Hepatocyte (in vitro differentiated cells): Measurements from ENCODE around the gene RIPOR2. TPM values are rescaled to one million over a fixed set of nuclear protein-coding genes. Genes with fewer than 3 reads are reported as not detected.

Experiments used
- DNase-seq: peaks from one replicate; pipeline ENCODE4 v3.0.0-alpha.2; 2016; ENCODE audit warnings: low spot score
- H2AFZ ChIP-seq: fragments of 200-600 bp; sonication (generic); 2 replicates; pipeline ENCODE4 v1.6.0; 2016; ENCODE audit warnings: antibody characterized with exemption, mild to moderate bottlenecking
- H3K27ac ChIP-seq: fragments of 200-600 bp; sonication (generic); 2 replicates; pipeline ENCODE4 v1.5.1; 2016; ENCODE audit warnings: mild to moderate bottlenecking
- H3K27me3 ChIP-seq: fragments of 200-600 bp; sonication (generic); 2 replicates; pipeline ENCODE4 v1.6.1; 2016
- H3K36me3 ChIP-seq: fragments of 200-600 bp; sonication (generic); replicated peaks from 2 replicates; pipeline ENCODE4 v1.5.1; 2016; ENCODE audit warnings: low read depth; ENCODE audit not compliant: insufficient read depth
- H3K4me1 ChIP-seq: fragments of 200-600 bp; sonication (generic); 2 replicates; pipeline ENCODE4 v1.5.1; 2016; ENCODE audit warnings: mild to moderate bottlenecking, moderate library complexity; ENCODE audit not compliant: insufficient read depth
- H3K4me2 ChIP-seq: fragments of 200-600 bp; sonication (generic); 2 replicates; pipeline ENCODE4 v1.6.0; 2016
- H3K4me3 ChIP-seq: fragments of 200-600 bp; sonication (generic); 2 replicates; pipeline ENCODE4 v1.5.1; 2016; ENCODE audit warnings: mild to moderate bottlenecking
- H3K79me2 ChIP-seq: fragments of 200-600 bp; sonication (generic); 2 replicates; pipeline ENCODE4 v1.6.0; 2017; ENCODE audit warnings: mild to moderate bottlenecking
- H3K9me2 ChIP-seq: fragments of 200-600 bp; sonication (generic); replicated peaks from 2 replicates; pipeline ENCODE4 v1.6.0; 2017; ENCODE audit warnings: mild to moderate bottlenecking; ENCODE audit not compliant: insufficient read depth
- H3K9me3 ChIP-seq: fragments of 200-600 bp; sonication (generic); 2 replicates; pipeline ENCODE4 v1.5.1; 2016; ENCODE audit warnings: low read depth, mild to moderate bottlenecking
- H4K20me1 ChIP-seq: fragments of 200-600 bp; sonication (generic); 2 replicates; pipeline ENCODE4 v1.6.0; 2016; ENCODE audit warnings: mild to moderate bottlenecking; ENCODE audit not compliant: insufficient read depth, poor library complexity, severe bottlenecking
- EZH2 ChIP-seq: fragments of 200-600 bp; sonication (generic); IDR thresholded peaks from 2 replicates; pipeline ENCODE4 v1.6.1; 2016; ENCODE audit warnings: antibody characterized with exemption, mild to moderate bottlenecking, borderline replicate concordance
- EZH2phosphoT487 ChIP-seq: fragments of 200-600 bp; sonication (generic); IDR thresholded peaks from one replicate; pipeline ENCODE4 v1.6.1; 2018; ENCODE audit warnings: antibody characterized with exemption, mild to moderate bottlenecking, low read depth, moderate library complexity; ENCODE audit not compliant: unreplicated experiment, severe bottlenecking
- WGBS: methylation state at CpG from one replicate; pipeline ENCODE4 v1.1.6; 2016; ENCODE audit warnings: low lambda C conversion rate; ENCODE audit errors: missing lambda C conversion rate; 5-methylcytosine and 5-hydroxymethylcytosine counted together
- polyA plus RNA-seq: library from polyadenylated mRNA; unstranded; fragments of >200 nt; fragmentation: Nextera tagmentation; extraction: Ambion mirVana; gene quantifications from 2 replicates; pipeline ENCODE4 v1.2.1, GENCODE V29; 2016
- total RNA-seq: library from RNA; depleted of rRNA; stranded (reverse); fragments of >200 nt; gene quantifications from 2 replicates; pipeline ENCODE4 v1.2.3, GENCODE V29; 2014
- TF ChIP-seq, protein P1 (sequence below): fragments of 200-600 bp; sonication (generic); IDR thresholded peaks from 2 replicates; pipeline ENCODE4 v1.5.1; 2016; ENCODE audit warnings: antibody characterized with exemption, mild to moderate bottlenecking; ENCODE audit not compliant: poor library complexity

RIPOR2 gene
- total and polyA plus RNA-seq, 2 experiments from 2014 or later, result 11.8 to 17.3 TPM

GRCh38 chr6:24919056-24919892 lies 16.5 kb downstream of the RIPOR2 start:
- Histone ChIP-seq H3K4me3 (no peak overlapping the region), H3K4me1 (peaks cover 17% of the 10 kb centered on the region), H4K20me1 (no peaks in the 10 kb centered on the region), H3K4me2 (peak overlapping the region; percentile 13), H2AFZ (no peak overlapping the region), H3K27me3 (no peaks in the 10 kb centered on the region), H3K9me2 (no peaks in the 10 kb centered on the region), H3K9me3 (no peaks in the 10 kb centered on the region), H3K27ac (no peak overlapping the region), H3K79me2 (no peaks in the 10 kb centered on the region), H3K36me3 (no peaks in the 10 kb centered on the region)
- 53% methylated on average over 12 of the region's 12 CpGs for WGBS
- TF ChIP-seq, protein P1, sequence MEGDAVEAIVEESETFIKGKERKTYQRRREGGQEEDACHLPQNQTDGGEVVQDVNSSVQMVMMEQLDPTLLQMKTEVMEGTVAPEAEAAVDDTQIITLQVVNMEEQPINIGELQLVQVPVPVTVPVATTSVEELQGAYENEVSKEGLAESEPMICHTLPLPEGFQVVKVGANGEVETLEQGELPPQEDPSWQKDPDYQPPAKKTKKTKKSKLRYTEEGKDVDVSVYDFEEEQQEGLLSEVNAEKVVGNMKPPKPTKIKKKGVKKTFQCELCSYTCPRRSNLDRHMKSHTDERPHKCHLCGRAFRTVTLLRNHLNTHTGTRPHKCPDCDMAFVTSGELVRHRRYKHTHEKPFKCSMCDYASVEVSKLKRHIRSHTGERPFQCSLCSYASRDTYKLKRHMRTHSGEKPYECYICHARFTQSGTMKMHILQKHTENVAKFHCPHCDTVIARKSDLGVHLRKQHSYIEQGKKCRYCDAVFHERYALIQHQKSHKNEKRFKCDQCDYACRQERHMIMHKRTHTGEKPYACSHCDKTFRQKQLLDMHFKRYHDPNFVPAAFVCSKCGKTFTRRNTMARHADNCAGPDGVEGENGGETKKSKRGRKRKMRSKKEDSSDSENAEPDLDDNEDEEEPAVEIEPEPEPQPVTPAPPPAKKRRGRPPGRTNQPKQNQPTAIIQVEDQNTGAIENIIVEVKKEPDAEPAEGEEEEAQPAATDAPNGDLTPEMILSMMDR, result no peak
- TF ChIP-seq EZH2phosphoT487 (no peak), EZH2 (no peak)
- no peak for DNase-seq

GRCh38 chr6:24918641-24919055 lies 17.1 kb downstream of the RIPOR2 start:
- Histone ChIP-seq H3K4me3 (no peak overlapping the region), H3K79me2 (no peaks in the 10 kb centered on the region), H2AFZ (no peak overlapping the region), H3K36me3 (no peaks in the 10 kb centered on the region), H3K4me1 (peaks cover 17% of the 10 kb centered on the region), H3K9me3 (no peaks in the 10 kb centered on the region), H3K27me3 (no peaks in the 10 kb centered on the region), H3K4me2 (peak overlapping the region; percentile 13), H4K20me1 (no peaks in the 10 kb centered on the region), H3K27ac (no peak overlapping the region), H3K9me2 (no peaks in the 10 kb centered on the region)
- no peak for DNase-seq
- 76% methylated on average over 1 of the region's 1 CpG for WGBS
- TF ChIP-seq EZH2, result no peak
- no peak for TF ChIP-seq EZH2phosphoT487
- TF ChIP-seq, protein P1, result no peak

DNA sequence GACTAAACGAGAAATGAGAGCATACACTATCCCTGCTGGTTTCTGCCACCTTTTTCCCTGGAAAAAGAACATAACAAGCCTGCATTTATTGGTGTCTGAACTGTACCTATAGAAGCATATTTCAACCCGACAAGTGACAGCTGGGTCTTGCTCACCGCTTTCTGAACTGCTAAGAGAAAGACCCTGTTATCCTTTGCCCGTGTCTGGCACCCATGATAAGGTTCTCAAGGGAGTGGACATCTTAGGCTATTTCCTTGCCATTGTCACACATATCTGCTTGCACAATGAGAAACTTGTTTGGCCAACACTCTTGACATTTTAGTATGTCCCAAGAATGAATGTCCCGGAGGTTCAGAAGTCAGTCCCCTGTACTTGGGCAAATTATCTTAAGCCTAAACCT lies 19.3 kb downstream of the RIPOR2 start:
- 81% methylated on average over 5 of the region's 5 CpGs for WGBS

More for the DNA sequence above, 19.3 kb downstream of the RIPOR2 start:
- DNase-seq, result no peak
- no peak overlapping the region for H3K27ac ChIP-seq
- H3K4me2 ChIP-seq, result no peak overlapping the region
- H3K79me2 ChIP-seq, result no peaks in the 10 kb centered on the region
- no peaks in the 10 kb centered on the region for H3K9me2 ChIP-seq
- H3K4me1 ChIP-seq, result peaks cover 22% of the 10 kb centered on the region
- TF ChIP-seq EZH2, result no peak
- TF ChIP-seq EZH2phosphoT487, result no peak
- TF ChIP-seq, protein P1, result no peak
- H3K4me3 ChIP-seq, result no peak overlapping the region
- no peaks in the 10 kb centered on the region for H3K9me3 ChIP-seq
- no peak overlapping the region for H2AFZ ChIP-seq
- no peaks in the 10 kb centered on the region for H4K20me1 ChIP-seq
- H3K27me3 ChIP-seq, result peaks cover 17% of the 10 kb centered on the region
- H3K36me3 ChIP-seq, result no peaks in the 10 kb centered on the region
